GM23248 (cell line): ENCODE measurements around the gene PRDX2. TPM values are rescaled to one million over a fixed set of nuclear protein-coding genes. Genes with fewer than 3 reads are reported as not detected.
A peak's percentile ranks its signal among the peaks of the same experiment; 100 is the strongest.

Source experiments
- DNase-seq: peaks from one replicate; pipeline ENCODE4 v3.0.0-alpha.2; 2015
- H2AFZ ChIP-seq: fragments of 200-600 bp; sonication (generic); 2 replicates; pipeline ENCODE4 v1.6.1; 2016; ENCODE audit warnings: antibody characterized with exemption
- H3F3A ChIP-seq: fragments of 200-600 bp; sonication (generic); 2 replicates; pipeline ENCODE4 v1.6.1; 2016; ENCODE audit warnings: mild to moderate bottlenecking, antibody characterized with exemption, mixed run types; ENCODE audit not compliant: insufficient read depth
- H3K27ac ChIP-seq: fragments of 200-600 bp; sonication (generic); 2 replicates; pipeline ENCODE4 v1.5.1; 2016; ENCODE audit warnings: mild to moderate bottlenecking
- H3K27me3 ChIP-seq: fragments of 200-600 bp; sonication (generic); replicated peaks from 2 replicates; pipeline ENCODE4 v1.6.1; 2016; ENCODE audit warnings: mild to moderate bottlenecking; ENCODE audit not compliant: insufficient read depth
- H3K36me3 ChIP-seq: fragments of 200-600 bp; sonication (generic); 2 replicates; pipeline ENCODE4 v1.6.1; 2016; ENCODE audit warnings: low read depth, mild to moderate bottlenecking
- H3K4me1 ChIP-seq: fragments of 200-600 bp; sonication (generic); 2 replicates; pipeline ENCODE4 v1.6.1; 2016; ENCODE audit warnings: mild to moderate bottlenecking; ENCODE audit not compliant: insufficient read depth
- H3K4me2 ChIP-seq: fragments of 200-600 bp; sonication (generic); one replicate; pipeline ENCODE4 v1.6.1; 2016; ENCODE audit warnings: mild to moderate bottlenecking; ENCODE audit not compliant: unreplicated experiment
- H3K4me3 ChIP-seq: fragments of 200-600 bp; sonication (generic); 2 replicates; pipeline ENCODE4 v1.5.1; 2016; ENCODE audit warnings: mild to moderate bottlenecking
- H3K79me2 ChIP-seq: fragments of 200-600 bp; sonication (generic); 2 replicates; pipeline ENCODE4 v1.6.1; 2016; ENCODE audit warnings: mild to moderate bottlenecking; ENCODE audit not compliant: insufficient read depth
- H3K9ac ChIP-seq: fragments of 200-600 bp; sonication (generic); 2 replicates; pipeline ENCODE4 v1.6.1; 2016; ENCODE audit warnings: mild to moderate bottlenecking
- H3K9me2 ChIP-seq: fragments of 200-600 bp; sonication (generic); 2 replicates; pipeline ENCODE4 v1.6.1; 2016; ENCODE audit warnings: mixed run types, mild to moderate bottlenecking, moderate library complexity; ENCODE audit not compliant: insufficient read depth
- H3K9me3 ChIP-seq: fragments of 200-600 bp; sonication (generic); one replicate; pipeline ENCODE4 v1.6.1; 2017; ENCODE audit warnings: low read depth
- H4K20me1 ChIP-seq: fragments of 200-600 bp; sonication (generic); 2 replicates; pipeline ENCODE4 v1.6.0; 2016; ENCODE audit not compliant: insufficient read depth
- EZH2 ChIP-seq: fragments of 200-600 bp; sonication (generic); IDR thresholded peaks from 2 replicates; pipeline ENCODE4 v1.6.1; 2018; ENCODE audit warnings: antibody characterized with exemption, mild to moderate bottlenecking; ENCODE audit not compliant: insufficient read depth, poor library complexity, severe bottlenecking
- EZH2phosphoT487 ChIP-seq: fragments of 200-600 bp; sonication (generic); IDR thresholded peaks from 2 replicates; pipeline ENCODE4 v1.6.1; 2018; ENCODE audit warnings: antibody characterized with exemption, moderate library complexity, mild to moderate bottlenecking, low read depth; ENCODE audit not compliant: insufficient read depth
- WGBS, 2 experiments: methylation state at CpG; one replicate each; pipeline ENCODE4 v1.1.6; 2015 to 2017; ENCODE audit warnings: low lambda C conversion rate in 2 of 2, low coverage in 1 of 2; ENCODE audit errors: missing lambda C conversion rate in 2 of 2; 5-methylcytosine and 5-hydroxymethylcytosine counted together
- in situ Hi-C: fragments of 300-500 bp; cut with MboI; formaldehyde crosslinking; loops from 2 replicates; pipeline ENCODE4 v1.15.0; 2020
- polyA plus RNA-seq: library from polyadenylated mRNA; unstranded; fragments of >200 nt; fragmentation: Nextera tagmentation; extraction: Ambion mirVana; gene quantifications from 2 replicates; pipeline ENCODE4 v1.2.1, GENCODE V29; 2016
- total RNA-seq: library from RNA; depleted of rRNA; stranded (reverse); fragments of >200 nt; shearing (Covaris generic); gene quantifications from 2 replicates; pipeline ENCODE4 v1.2.3, GENCODE V29; 2014

Gene PRDX2
- total and polyA plus RNA-seq, 2 experiments from 2014 or later = 230 to 252 TPM

GRCh38 chr19:12778905-12779161 is 22.8 kb downstream of the PRDX2 start:
- in situ Hi-C loops = no loop called here
- Histone ChIP-seq H3K9me3 (no peaks in the 10 kb centered on the region), H3K4me3 (peak overlapping the region; percentile 77), H3K36me3 (no peaks in the 10 kb centered on the region), H2AFZ (peak overlapping the region; percentile 81), H3K4me1 (peaks cover 20% of the 10 kb centered on the region), H3F3A (peaks cover 36% of the 10 kb centered on the region), H3K4me2 (peak overlapping the region; percentile 94), H3K9me2 (no peaks in the 10 kb centered on the region), H4K20me1 (no peaks in the 10 kb centered on the region), H3K27ac (peak overlapping the region; percentile 96), H3K79me2 (no peaks in the 10 kb centered on the region), H3K27me3 (no peaks in the 10 kb centered on the region), H3K9ac (peak overlapping the region; percentile 89)
- no peak for DNase-seq
- no peak for TF ChIP-seq EZH2
- no peak for TF ChIP-seq EZH2phosphoT487
- WGBS, 2 experiments = 2 to 6% methylated on average over 6 of the region's 6 CpGs

- 1% methylated on average over 37 to 42 of the region's 44 CpGs for WGBS, 2 experiments
- no peak for TF ChIP-seq EZH2
- no peak for TF ChIP-seq EZH2phosphoT487
- peak overlapping the region; percentile 89 for H3K9ac ChIP-seq
- H3K9me2 ChIP-seq = no peaks in the 10 kb centered on the region
- peak overlapping the region; percentile 94 for H3K4me2 ChIP-seq
- no peaks in the 10 kb centered on the region for H3K27me3 ChIP-seq
- H3K4me3 ChIP-seq = peak overlapping the region; percentile 77
- no peaks in the 10 kb centered on the region for H3K9me3 ChIP-seq
- peak overlapping the region; percentile 96 for H3K27ac ChIP-seq
- peaks cover 18% of the 10 kb centered on the region for H3K4me1 ChIP-seq
- H3K36me3 ChIP-seq = no peaks in the 10 kb centered on the region
- peaks cover 41% of the 10 kb centered on the region for H3F3A ChIP-seq
- H3K79me2 ChIP-seq = no peaks in the 10 kb centered on the region
- in situ Hi-C loops = no loop called here
- DNase-seq = peak; percentile 88
- H2AFZ ChIP-seq = peak overlapping the region; percentile 81
- H4K20me1 ChIP-seq = no peaks in the 10 kb centered on the region
Measured at GRCh38 chr19:12778017-12778904, 23.3 kb downstream of the PRDX2 start.

GRCh38 chr19:12777217-12778016 is 24.2 kb downstream of the PRDX2 start:
- H3K4me1 ChIP-seq = peaks cover 18% of the 10 kb centered on the region
- H3K9me3 ChIP-seq = no peaks in the 10 kb centered on the region
- peak overlapping the region; percentile 94 for H3K4me2 ChIP-seq
- H4K20me1 ChIP-seq = no peaks in the 10 kb centered on the region
- DNase-seq = peak; percentile 87
- in situ Hi-C loops = no loop called here
- no peak for TF ChIP-seq EZH2
- no peak for TF ChIP-seq EZH2phosphoT487
- 6 to 7% methylated on average over 43 of the region's 43 CpGs for WGBS, 2 experiments
- H3K4me3 ChIP-seq = peak overlapping the region; percentile 77
- H3K9me2 ChIP-seq = no peaks in the 10 kb centered on the region
- H3K36me3 ChIP-seq = no peaks in the 10 kb centered on the region
- peak overlapping the region; percentile 81 for H2AFZ ChIP-seq
- no peaks in the 10 kb centered on the region for H3K27me3 ChIP-seq
- H3K79me2 ChIP-seq = no peaks in the 10 kb centered on the region
- peak overlapping the region; percentile 89 for H3K9ac ChIP-seq
- peaks cover 41% of the 10 kb centered on the region for H3F3A ChIP-seq
- peak overlapping the region; percentile 96 for H3K27ac ChIP-seq

DNA sequence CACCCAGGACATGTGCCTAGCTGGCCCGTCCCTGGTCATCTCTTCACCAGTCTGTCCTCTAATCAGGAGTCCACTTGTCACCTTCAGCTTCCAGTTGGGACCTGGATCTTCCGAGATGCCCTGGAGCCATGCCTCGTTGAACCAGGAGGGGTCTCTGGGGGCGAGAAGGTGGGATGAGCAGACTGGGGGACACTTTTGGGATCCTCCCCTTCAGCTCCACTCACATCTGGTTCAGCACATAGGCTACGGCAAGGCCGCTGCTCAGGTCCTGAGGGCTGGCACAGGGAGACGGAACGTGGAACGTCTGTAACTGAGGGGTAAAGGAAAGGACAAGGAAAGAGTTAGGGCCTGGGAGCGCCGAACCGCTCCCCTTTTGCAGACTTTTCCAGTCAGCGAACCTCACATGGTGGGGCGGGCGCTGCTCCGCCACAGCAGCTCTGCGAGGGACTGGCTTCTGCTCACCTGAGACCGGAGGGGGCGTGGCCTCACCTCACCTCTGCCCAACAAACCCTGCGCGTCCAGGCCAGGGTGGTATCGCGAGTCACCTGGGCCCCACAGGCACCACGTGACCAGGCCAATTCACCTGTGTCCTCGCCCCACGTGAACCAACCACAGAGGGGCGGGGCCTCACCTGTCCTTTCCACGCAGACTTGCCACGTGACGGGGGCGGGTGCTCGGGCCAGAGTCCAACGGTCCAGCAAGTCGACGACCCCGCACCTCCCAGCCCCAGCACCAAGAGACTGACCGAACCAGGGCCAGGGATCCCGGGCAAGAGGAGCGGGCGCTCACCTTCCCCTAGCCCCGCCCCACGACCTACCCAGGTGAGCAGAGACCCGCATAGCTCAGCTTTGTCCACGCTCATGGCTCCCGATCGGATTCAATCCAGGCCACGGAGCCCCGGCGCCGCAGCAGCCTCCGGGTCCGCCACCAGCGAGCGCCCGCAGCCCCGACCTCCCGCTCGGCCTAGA is 26.7 kb downstream of the PRDX2 start, which contains the start of gene HOOK2:
TSS of gene HOOK2 (minus strand) at position 965 of the 968 bp plus-strand sequence. CDS start at position 862, 103 bp downstream.
- H3K27ac ChIP-seq = peak within 1 kb of the TSS; percentile 47
- no peaks in the 10 kb centered on the region for H3K36me3 ChIP-seq
- peak within 1 kb of the TSS; percentile 78 for H3K4me3 ChIP-seq
- no peaks in the 10 kb centered on the region for H3K79me2 ChIP-seq
- H3K27me3 ChIP-seq = no peaks in the 10 kb centered on the region
- WGBS, 2 experiments = 20 to 21% methylated on average over 47 to 48 of the region's 58 CpGs
- peaks cover 17% of the 10 kb centered on the region for H3K4me1 ChIP-seq
- TF ChIP-seq EZH2phosphoT487 (no peak), EZH2 (no peak)
- in situ Hi-C loops = no loop called here
- peaks cover 30% of the 10 kb centered on the region for H3F3A ChIP-seq
- no peaks in the 10 kb centered on the region for H3K9me2 ChIP-seq
- H3K9me3 ChIP-seq = no peaks in the 10 kb centered on the region
- DNase-seq = no peak
- H4K20me1 ChIP-seq = no peaks in the 10 kb centered on the region
- peak within 1 kb of the TSS; percentile 71 for H3K4me2 ChIP-seq
- H2AFZ ChIP-seq = peak within 1 kb of the TSS; percentile 84
- H3K9ac ChIP-seq = peak within 1 kb of the TSS; percentile 79
